ENCODE results near the gene C6orf132. TPM values are rescaled to one million over a fixed set of nuclear protein-coding genes. Genes with fewer than 3 reads are reported as not detected.

Gene C6orf132
- total RNA-seq, 1 donor from 2014 or later, result 5.3 TPM

GRCh38 chr6:42068173-42068572 lies 74.2 kb downstream of the C6orf132 start:
- H3K27me3 Mint-ChIP-seq (ENCODE audit: low read depth, unreplicated experiment), result no peaks in the 10 kb centered on the region
- Histone ChIP-seq H3K4me2 (ENCODE audit: low read length) (no peak overlapping the region), H3K27ac (ENCODE audit: low read depth, low read length) (no peak overlapping the region), H4K20me1 (ENCODE audit: insufficient read depth, low read length) (no peaks in the 10 kb centered on the region), H3K4me3 (ENCODE audit: insufficient read depth, low read depth, low read length) (no peak overlapping the region), H2AFZ (ENCODE audit: low read depth, low read length) (no peak overlapping the region), H3K4me1 (ENCODE audit: insufficient read depth, low read length) (no peaks in the 10 kb centered on the region), H3K9me3 (ENCODE audit: insufficient read depth, low read depth, low read length) (no peaks in the 10 kb centered on the region), H3K36me3 (ENCODE audit: insufficient read depth, low read length) (peaks cover 34% of the 10 kb centered on the region), H3K27me3 (ENCODE audit: insufficient read depth, low read length) (no peaks in the 10 kb centered on the region), H3K9ac (ENCODE audit: low read length) (no peak overlapping the region), H3K79me2 (ENCODE audit: insufficient read depth, low read length) (no peaks in the 10 kb centered on the region)
- H3K36me3 Mint-ChIP-seq (ENCODE audit: low read depth, unreplicated experiment), result peaks cover 17% of the 10 kb centered on the region
- H3K4me3 Mint-ChIP-seq (ENCODE audit: unreplicated experiment), result no peak overlapping the region
- TF ChIP-seq EZH2 (IDR thresholded peaks at IDR 0.05; ENCODE audit: insufficient read depth, low read length), result no peak
- no peak for TF ChIP-seq CTCF (IDR thresholded peaks at IDR 0.05; ENCODE audit: insufficient read depth, low read depth, low read length)
- DNase-seq (ENCODE audit: low read depth) (no peak), FAIRE-seq (no peak)
- H3K4me1 Mint-ChIP-seq (ENCODE audit: low read depth, unreplicated experiment), result no peaks in the 10 kb centered on the region
- no peaks in the 10 kb centered on the region for H3K9me3 Mint-ChIP-seq (ENCODE audit: unreplicated experiment)
- H3K27ac Mint-ChIP-seq (ENCODE audit: unreplicated experiment), result no peak overlapping the region

GRCh38 chr6:42066156-42066675 lies 76.2 kb downstream of the C6orf132 start:
- H3K9me3 Mint-ChIP-seq (ENCODE audit: unreplicated experiment), result no peaks in the 10 kb centered on the region
- no peak overlapping the region for H3K27ac ChIP-seq (ENCODE audit: low read depth, low read length)
- H3K27me3 ChIP-seq (ENCODE audit: insufficient read depth, low read length), result no peaks in the 10 kb centered on the region
- H2AFZ ChIP-seq (ENCODE audit: low read depth, low read length), result no peak overlapping the region
- peaks cover 19% of the 10 kb centered on the region for H3K36me3 Mint-ChIP-seq (ENCODE audit: low read depth, unreplicated experiment)
- no peak overlapping the region for H3K4me2 ChIP-seq (ENCODE audit: low read length)
- no peak for DNase-seq (ENCODE audit: low read depth)
- H3K79me2 ChIP-seq (ENCODE audit: insufficient read depth, low read length), result no peaks in the 10 kb centered on the region
- H3K4me1 ChIP-seq (ENCODE audit: insufficient read depth, low read length), result no peaks in the 10 kb centered on the region
- TF ChIP-seq EZH2 (IDR thresholded peaks at IDR 0.05; ENCODE audit: insufficient read depth, low read length) (no peak), CTCF (IDR thresholded peaks at IDR 0.05; ENCODE audit: insufficient read depth, low read depth, low read length) (no peak)
- H3K9me3 ChIP-seq (ENCODE audit: insufficient read depth, low read depth, low read length), result no peaks in the 10 kb centered on the region
- no peak overlapping the region for H3K27ac Mint-ChIP-seq (ENCODE audit: unreplicated experiment)
- H3K9ac ChIP-seq (ENCODE audit: low read length), result no peak overlapping the region
- H3K4me1 Mint-ChIP-seq (ENCODE audit: low read depth, unreplicated experiment), result no peaks in the 10 kb centered on the region
- no peaks in the 10 kb centered on the region for H3K27me3 Mint-ChIP-seq (ENCODE audit: low read depth, unreplicated experiment)
- no peak overlapping the region for H3K4me3 ChIP-seq (ENCODE audit: insufficient read depth, low read depth, low read length)
- no peak overlapping the region for H3K4me3 Mint-ChIP-seq (ENCODE audit: unreplicated experiment)
- no peak for FAIRE-seq
- peaks cover 29% of the 10 kb centered on the region for H3K36me3 ChIP-seq (ENCODE audit: insufficient read depth, low read length)
- H4K20me1 ChIP-seq (ENCODE audit: insufficient read depth, low read length), result no peaks in the 10 kb centered on the region

GRCh38 chr6:42059743-42060142 lies 82.7 kb downstream of the C6orf132 start:
- Histone ChIP-seq H3K9ac (ENCODE audit: low read length) (no peak overlapping the region), H3K9me3 (ENCODE audit: insufficient read depth, low read depth, low read length) (no peaks in the 10 kb centered on the region), H3K36me3 (ENCODE audit: insufficient read depth, low read length) (peaks cover 32% of the 10 kb centered on the region), H3K27ac (ENCODE audit: low read depth, low read length) (no peak overlapping the region), H3K79me2 (ENCODE audit: insufficient read depth, low read length) (no peaks in the 10 kb centered on the region), H3K4me2 (ENCODE audit: low read length) (no peak overlapping the region), H3K27me3 (ENCODE audit: insufficient read depth, low read length) (no peaks in the 10 kb centered on the region), H4K20me1 (ENCODE audit: insufficient read depth, low read length) (no peaks in the 10 kb centered on the region), H2AFZ (ENCODE audit: low read depth, low read length) (no peak overlapping the region), H3K4me3 (ENCODE audit: insufficient read depth, low read depth, low read length) (no peak overlapping the region), H3K4me1 (ENCODE audit: insufficient read depth, low read length) (no peaks in the 10 kb centered on the region)
- Mint-ChIP-seq H3K4me3 (ENCODE audit: unreplicated experiment) (no peak overlapping the region), H3K9me3 (ENCODE audit: unreplicated experiment) (no peaks in the 10 kb centered on the region), H3K4me1 (ENCODE audit: low read depth, unreplicated experiment) (no peaks in the 10 kb centered on the region), H3K27me3 (ENCODE audit: low read depth, unreplicated experiment) (no peaks in the 10 kb centered on the region), H3K36me3 (ENCODE audit: low read depth, unreplicated experiment) (peaks cover 35% of the 10 kb centered on the region), H3K27ac (ENCODE audit: unreplicated experiment) (no peak overlapping the region)
- no peak for FAIRE-seq
- no peak for DNase-seq (ENCODE audit: low read depth)
- TF ChIP-seq CTCF (IDR thresholded peaks at IDR 0.05; ENCODE audit: insufficient read depth, low read depth, low read length) (no peak), EZH2 (IDR thresholded peaks at IDR 0.05; ENCODE audit: insufficient read depth, low read length) (no peak)

All from astrocyte (in vitro differentiated cells and primary cell).